ENCODE data around the gene NDOR1. TPM values are rescaled to one million over a fixed set of nuclear protein-coding genes. Genes with fewer than 3 reads are reported as not detected.

The NDOR1 gene
- total RNA-seq, 1 donor from 2014 or later = 26.9 TPM

- no peak overlapping the region for H3K4me3 ChIP-seq (ENCODE audit: low read depth, low read length)
- DNase-seq (ENCODE audit: low read depth) = no peak
- TF ChIP-seq CTCF (conservative IDR thresholded peaks at IDR 0.05; ENCODE audit: low read depth, low read length) = no peak
Observed at GRCh38 chr9:137193771-137194170, 11.7 kb upstream of the NDOR1 start.

GRCh38 chr9:137194388-137194787, 11.1 kb upstream of the NDOR1 start:
- DNase-seq (ENCODE audit: low read depth) = no peak
- no peak overlapping the region for H3K4me3 ChIP-seq (ENCODE audit: low read depth, low read length)
- no peak for TF ChIP-seq CTCF (conservative IDR thresholded peaks at IDR 0.05; ENCODE audit: low read depth, low read length)

GRCh38 chr9:137194909-137195308, 10.6 kb upstream of the NDOR1 start:
- no peak for DNase-seq (ENCODE audit: low read depth)
- no peak for TF ChIP-seq CTCF (conservative IDR thresholded peaks at IDR 0.05; ENCODE audit: low read depth, low read length)
- H3K4me3 ChIP-seq (ENCODE audit: low read depth, low read length) = no peak overlapping the region

- no peak overlapping the region for H3K4me3 ChIP-seq (ENCODE audit: low read depth, low read length)
- DNase-seq (ENCODE audit: low read depth) = no peak
- no peak for TF ChIP-seq CTCF (conservative IDR thresholded peaks at IDR 0.05; ENCODE audit: low read depth, low read length)
Observed at GRCh38 chr9:137195525-137196220, 9.8 kb upstream of the NDOR1 start.

- no peak for DNase-seq (ENCODE audit: low read depth)
- peak overlapping the region; percentile 54 for H3K4me3 ChIP-seq (ENCODE audit: low read depth, low read length)
- TF ChIP-seq CTCF (conservative IDR thresholded peaks at IDR 0.05; ENCODE audit: low read depth, low read length) = no peak
Observed at GRCh38 chr9:137198051-137198901, 7.2 kb upstream of the NDOR1 start.

- DNase-seq (ENCODE audit: low read depth) = no peak
- no peak for TF ChIP-seq CTCF (conservative IDR thresholded peaks at IDR 0.05; ENCODE audit: low read depth, low read length)
- H3K4me3 ChIP-seq (ENCODE audit: low read depth, low read length) = peak overlapping the region; percentile 54
Observed at GRCh38 chr9:137198902-137199283, 6.6 kb upstream of the NDOR1 start.

Measured in epithelial cell of proximal tubule (primary cell).